CD8-positive, alpha-beta memory T cell (primary cell): ENCODE results near the gene FRMD6. TPM values are rescaled to one million over a fixed set of nuclear protein-coding genes. Genes with fewer than 3 reads are reported as not detected.

Experiments used
- CTCF ChIA-PET: fragments of 350-600 bp; sonication (Branson Sonifier 250); formaldehyde crosslinking; loops from one replicate; lab custom pipeline; 2021; ENCODE audit warnings: antibody characterized with exemption; lab: Charles Lee
- POLR2A ChIA-PET: fragments of 350-600 bp; sonication (Branson Sonifier 250); formaldehyde crosslinking; loops from one replicate; lab custom pipeline; 2021; ENCODE audit warnings: antibody characterized with exemption; lab: Charles Lee
- DNase-seq, 5 donors: peaks; one replicate each; pipeline versions ENCODE4 v3.0.0 to v3.0.0-alpha.2; 2020 to 2022; ENCODE audit warnings: mixed read lengths in 1 of 5
- H3K27ac ChIP-seq: one replicate; pipeline ENCODE4 v1.7.0; 2013; ENCODE audit warnings: low read depth, mild to moderate bottlenecking, low read length, moderate library complexity
- H3K27me3 ChIP-seq: 2 replicates; pipeline ENCODE4 v1.7.0; 2013; ENCODE audit warnings: low read length, mild to moderate bottlenecking; ENCODE audit not compliant: insufficient read depth, poor library complexity, severe bottlenecking
- H3K36me3 ChIP-seq: 2 replicates; pipeline ENCODE4 v1.7.0; 2013; ENCODE audit warnings: mild to moderate bottlenecking, low read length, moderate library complexity; ENCODE audit not compliant: insufficient read depth
- H3K4me1 ChIP-seq: 2 replicates; pipeline ENCODE4 v1.7.0; 2013; ENCODE audit warnings: mild to moderate bottlenecking, low read length, moderate library complexity; ENCODE audit not compliant: insufficient read depth
- H3K4me3 ChIP-seq: 2 replicates; pipeline ENCODE4 v1.7.0; 2013; ENCODE audit warnings: mild to moderate bottlenecking, low read length
- H3K9me3 ChIP-seq: 2 replicates; pipeline ENCODE4 v1.7.0; 2013; ENCODE audit warnings: mild to moderate bottlenecking, low read length
- H3K27ac Mint-ChIP-seq, 8 donors: one replicate each; pipeline ENCODE4 v1.8.0; 2020 to 2021; ENCODE audit warnings: mixed read lengths in 8 of 8, mild to moderate bottlenecking in 6 of 8, inconsistent platforms in 3 of 8, moderate library complexity in 3 of 8
- H3K27me3 Mint-ChIP-seq, 2 donors: one replicate each; pipeline ENCODE4 v1.8.0; 2020 to 2021; ENCODE audit warnings: mixed read lengths in 2 of 2, mild to moderate bottlenecking in 1 of 2, moderate library complexity in 1 of 2
- H3K36me3 Mint-ChIP-seq, 3 donors: one replicate each; pipeline ENCODE4 v1.8.0; 2020 to 2021; ENCODE audit warnings: mixed read lengths in 3 of 3, inconsistent platforms in 1 of 3, mild to moderate bottlenecking in 1 of 3
- H3K4me1 Mint-ChIP-seq, 3 donors: one replicate each; pipeline ENCODE4 v1.8.0; 2020 to 2021; ENCODE audit warnings: mixed read lengths in 3 of 3, inconsistent platforms in 1 of 3, mild to moderate bottlenecking in 1 of 3
- H3K4me3 Mint-ChIP-seq, 7 donors: one replicate each; pipeline ENCODE4 v1.8.0; 2020 to 2021; ENCODE audit warnings: mixed read lengths in 7 of 7, mild to moderate bottlenecking in 6 of 7, moderate library complexity in 4 of 7, inconsistent platforms in 2 of 7
- H3K9me3 Mint-ChIP-seq, 5 donors: one replicate each; pipeline ENCODE4 v1.8.0; 2020 to 2022; ENCODE audit warnings: mixed read lengths in 5 of 5, mild to moderate bottlenecking in 3 of 5, moderate library complexity in 2 of 5, inconsistent platforms in 1 of 5
- polyA plus RNA-seq: library from polyadenylated mRNA; unstranded; fragments of 300-500 nt; fragmentation: Illumina TruSeq; gene quantifications from one replicate; pipeline ENCODE4 v1.2.3, GENCODE V29; 2021
- total RNA-seq, 2 experiments: library from RNA; stranded (reverse); gene quantifications; one replicate each; pipeline ENCODE4 v1.2.3, GENCODE V29; 2021

FRMD6 gene
- total and polyA plus RNA-seq, 3 experiments from 2014 or later: 0.67 to 2.3 (median 2.2) TPM

- Histone ChIP-seq H3K9me3 (no peaks in the 10 kb centered on the region), H3K27me3 (no peaks in the 10 kb centered on the region), H3K36me3 (no peaks in the 10 kb centered on the region), H3K4me3 (no peak overlapping the region), H3K27ac (no peak overlapping the region), H3K4me1 (no peaks in the 10 kb centered on the region)
- Mint-ChIP-seq H3K9me3 (no peaks in the 10 kb centered on the region), H3K36me3 (no peaks in the 10 kb centered on the region), H3K4me1 (peaks cover 0 to under 1% (median under 1%) of the 10 kb centered on the region in 3 donors), H3K4me3 (no peak overlapping the region), H3K27ac (no peak overlapping the region), H3K27me3 (peaks cover 0 to 9% of the 10 kb centered on the region in 2 donors)
- no peak for DNase-seq
- ChIA-PET POLR2A (no interaction called here), CTCF (no interaction called here)
Measured at GRCh38 chr14:51621654-51622053, 30.1 kb upstream of the FRMD6 start.

DNA sequence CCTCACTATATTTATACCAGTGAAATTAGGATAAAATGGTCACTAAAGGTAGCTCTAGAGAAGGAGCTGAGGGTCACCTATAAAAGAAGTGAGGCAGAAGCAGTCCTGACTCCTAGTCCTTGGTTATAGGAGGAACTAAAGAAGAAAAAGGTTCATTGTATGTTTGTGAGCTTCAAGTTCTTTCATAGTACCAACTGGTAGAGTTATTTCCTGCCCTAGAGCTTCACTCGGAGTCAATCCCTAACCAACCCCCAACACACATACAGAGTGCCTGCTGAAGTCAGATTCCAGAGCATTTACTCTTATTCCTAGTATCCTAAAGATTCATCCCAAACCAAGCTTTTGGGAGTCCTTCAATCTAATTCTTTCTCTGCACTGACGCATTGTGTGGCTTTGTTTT is 29.3 kb upstream of the FRMD6 start:
- H3K27me3 ChIP-seq: no peaks in the 10 kb centered on the region
- H3K36me3 Mint-ChIP-seq: no peaks in the 10 kb centered on the region
- ChIA-PET CTCF (interaction anchor here (1.2 kb wide), 1 partner anchor 10 kb away, joined by 3 read pairs; no protein-coding TSS in a partner anchor), POLR2A (no interaction called here)
- no peak overlapping the region for H3K27ac Mint-ChIP-seq
- H3K9me3 Mint-ChIP-seq: no peaks in the 10 kb centered on the region
- no peaks in the 10 kb centered on the region for H3K36me3 ChIP-seq
- H3K4me1 Mint-ChIP-seq: peaks cover 5 to 6% (median 6%) of the 10 kb centered on the region in 3 donors
- no peak overlapping the region for H3K4me3 Mint-ChIP-seq
- no peaks in the 10 kb centered on the region for H3K4me1 ChIP-seq
- DNase-seq: no peak
- H3K4me3 ChIP-seq: no peak overlapping the region
- no peak overlapping the region for H3K27ac ChIP-seq
- no peaks in the 10 kb centered on the region for H3K9me3 ChIP-seq
- peaks cover 0 to 5% of the 10 kb centered on the region in 2 donors for H3K27me3 Mint-ChIP-seq

GRCh38 chr14:51624955-51625569 is 26.6 kb upstream of the FRMD6 start:
- H3K4me1 Mint-ChIP-seq: peaks cover 5 to 6% (median 6%) of the 10 kb centered on the region in 3 donors
- ChIA-PET POLR2A (no interaction called here), CTCF (no interaction called here)

GRCh38 chr14:51626185-51626584 is 25.5 kb upstream of the FRMD6 start:
- POLR2A ChIA-PET: no interaction called here
- no peaks in the 10 kb centered on the region for H3K4me1 ChIP-seq
- Mint-ChIP-seq H3K36me3 (no peaks in the 10 kb centered on the region), H3K4me1 (peaks cover 5 to 6% (median 6%) of the 10 kb centered on the region in 3 donors), H3K27me3 (peaks cover 0 to 5% of the 10 kb centered on the region in 2 donors), H3K9me3 (no peaks in the 10 kb centered on the region), H3K4me3 (no peak overlapping the region), H3K27ac (no peak overlapping the region)
- CTCF ChIA-PET: no interaction called here
- no peaks in the 10 kb centered on the region for H3K9me3 ChIP-seq
- H3K4me3 ChIP-seq: no peak overlapping the region
- no peaks in the 10 kb centered on the region for H3K36me3 ChIP-seq
- no peak overlapping the region for H3K27ac ChIP-seq
- H3K27me3 ChIP-seq: no peaks in the 10 kb centered on the region
- DNase-seq: no peak

More at GRCh38 chr14:51624955-51625569, 26.6 kb upstream of the FRMD6 start:
- H3K27me3 ChIP-seq: no peaks in the 10 kb centered on the region
- no peaks in the 10 kb centered on the region for H3K9me3 ChIP-seq
- no peak overlapping the region for H3K27ac Mint-ChIP-seq
- H3K36me3 Mint-ChIP-seq: no peaks in the 10 kb centered on the region
- H3K9me3 Mint-ChIP-seq: no peaks in the 10 kb centered on the region
- H3K4me1 ChIP-seq: no peaks in the 10 kb centered on the region
- peaks cover 0 to 5% of the 10 kb centered on the region in 2 donors for H3K27me3 Mint-ChIP-seq
- H3K4me3 Mint-ChIP-seq: no peak overlapping the region
- H3K27ac ChIP-seq: no peak overlapping the region
- DNase-seq: no peak
- no peaks in the 10 kb centered on the region for H3K36me3 ChIP-seq
- H3K4me3 ChIP-seq: no peak overlapping the region

GRCh38 chr14:51626788-51627187 is 24.9 kb upstream of the FRMD6 start:
- H3K27me3 Mint-ChIP-seq: peaks cover 4 to 10% of the 10 kb centered on the region in 2 donors
- H3K9me3 ChIP-seq: no peaks in the 10 kb centered on the region
- no peaks in the 10 kb centered on the region for H3K36me3 ChIP-seq
- DNase-seq: no peak
- POLR2A ChIA-PET: no interaction called here
- no peaks in the 10 kb centered on the region for H3K27me3 ChIP-seq
- H3K27ac Mint-ChIP-seq: no peak overlapping the region
- no peak overlapping the region for H3K27ac ChIP-seq
- no peaks in the 10 kb centered on the region for H3K4me1 ChIP-seq
- no peaks in the 10 kb centered on the region for H3K36me3 Mint-ChIP-seq
- H3K4me3 ChIP-seq: no peak overlapping the region
- CTCF ChIA-PET: no interaction called here
- no peaks in the 10 kb centered on the region for H3K9me3 Mint-ChIP-seq
- H3K4me1 Mint-ChIP-seq: peaks cover 5 to 6% (median 6%) of the 10 kb centered on the region in 3 donors
- H3K4me3 Mint-ChIP-seq: no peak overlapping the region

- no peak overlapping the region for H3K27ac ChIP-seq
- Mint-ChIP-seq H3K27ac (no peak overlapping the region), H3K9me3 (no peaks in the 10 kb centered on the region), H3K4me1 (peaks cover 5 to 6% (median 6%) of the 10 kb centered on the region in 3 donors), H3K27me3 (peaks cover 5 to 15% of the 10 kb centered on the region in 2 donors), H3K4me3 (no peak overlapping the region), H3K36me3 (no peaks in the 10 kb centered on the region)
- ChIA-PET POLR2A (no interaction called here), CTCF (no interaction called here)
- H3K4me1 ChIP-seq: no peaks in the 10 kb centered on the region
- no peak for DNase-seq
- H3K27me3 ChIP-seq: no peaks in the 10 kb centered on the region
- no peaks in the 10 kb centered on the region for H3K36me3 ChIP-seq
- H3K4me3 ChIP-seq: no peak overlapping the region
- H3K9me3 ChIP-seq: no peaks in the 10 kb centered on the region
Measured at GRCh38 chr14:51627313-51627712, 24.4 kb upstream of the FRMD6 start.

DNA sequence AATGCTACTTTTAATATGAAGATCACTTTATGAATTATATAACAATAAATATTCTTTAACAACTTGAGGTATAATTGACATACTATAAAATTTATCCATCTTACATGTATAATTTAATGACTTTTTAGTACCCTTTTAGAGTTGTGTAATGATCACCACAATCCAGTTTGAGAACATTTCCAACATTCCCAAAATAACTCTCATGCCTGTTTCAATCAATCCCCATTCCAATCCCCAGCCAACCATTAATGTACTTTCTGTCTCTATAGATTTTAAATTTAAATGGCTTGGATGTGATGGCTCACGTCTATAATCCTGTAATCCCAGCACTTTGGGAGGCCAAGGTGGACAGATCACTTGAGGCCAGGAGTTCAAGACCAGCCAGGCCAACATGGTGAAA is 23.5 kb upstream of the FRMD6 start:
- no peak overlapping the region for H3K4me3 Mint-ChIP-seq
- Histone ChIP-seq H3K27me3 (no peaks in the 10 kb centered on the region), H3K9me3 (no peaks in the 10 kb centered on the region), H3K27ac (no peak overlapping the region), H3K36me3 (no peaks in the 10 kb centered on the region), H3K4me3 (no peak overlapping the region), H3K4me1 (no peaks in the 10 kb centered on the region)
- no peaks in the 10 kb centered on the region for H3K9me3 Mint-ChIP-seq
- H3K27me3 Mint-ChIP-seq: peaks cover 5 to 19% of the 10 kb centered on the region in 2 donors
- no peak overlapping the region for H3K27ac Mint-ChIP-seq
- peaks cover 5 to 6% (median 6%) of the 10 kb centered on the region in 3 donors for H3K4me1 Mint-ChIP-seq
- ChIA-PET CTCF (no interaction called here), POLR2A (no interaction called here)
- no peak for DNase-seq
- H3K36me3 Mint-ChIP-seq: no peaks in the 10 kb centered on the region

- Histone ChIP-seq H3K27me3 (no peaks in the 10 kb centered on the region), H3K4me3 (no peak overlapping the region), H3K27ac (no peak overlapping the region), H3K36me3 (no peaks in the 10 kb centered on the region), H3K4me1 (no peaks in the 10 kb centered on the region), H3K9me3 (no peaks in the 10 kb centered on the region)
- no peaks in the 10 kb centered on the region for H3K9me3 Mint-ChIP-seq
- H3K4me3 Mint-ChIP-seq: no peak overlapping the region
- H3K27ac Mint-ChIP-seq: no peak overlapping the region
- no peaks in the 10 kb centered on the region for H3K36me3 Mint-ChIP-seq
- ChIA-PET POLR2A (no interaction called here), CTCF (no interaction called here)
- peaks cover 5 to 6% (median 6%) of the 10 kb centered on the region in 3 donors for H3K4me1 Mint-ChIP-seq
- H3K27me3 Mint-ChIP-seq: peaks cover 15 to 31% of the 10 kb centered on the region in 2 donors
- DNase-seq: no peak
Measured at GRCh38 chr14:51630987-51631386, 20.7 kb upstream of the FRMD6 start.
